Measurements from ENCODE around the gene GOSR2.

Gene GOSR2

GRCh38 chr17:46989637-46990431 lies 66.9 kb downstream of the GOSR2 start:
- DNase-seq: no peak

GRCh38 chr17:46991617-46992016 lies 68.7 kb downstream of the GOSR2 start:
- DNase-seq: no peak
